Loucy (cell line): ENCODE measurements around the gene GPRIN1.

Source experiments
- CTCF ChIP-seq: fragments of 200-600 bp; sonication (generic); conservative IDR thresholded peaks from 2 replicates; pipeline ENCODE4 v1.5.1; 2014; ENCODE audit warnings: mild to moderate bottlenecking, antibody characterized with exemption, low read length
- EZH2phosphoT487 ChIP-seq: fragments of 200-600 bp; IDR thresholded peaks from 2 replicates; pipeline ENCODE4 v1.6.1; 2018; ENCODE audit warnings: antibody characterized with exemption, mild to moderate bottlenecking, moderate library complexity, borderline replicate concordance

- TF ChIP-seq CTCF = no peak
- no peak for TF ChIP-seq EZH2phosphoT487
These were observed 29.3 kb upstream of the GPRIN1 start for GRCh38 chr5:176639208-176639607.
